HUES48 (cell line): ENCODE results near the gene ARHGEF4.

Source experiments
- H3K27ac ChIP-seq: one replicate; pipeline ENCODE4 v1.7.0; 2013; ENCODE audit warnings: low read depth, low read length, inconsistent platforms
- H3K27me3 ChIP-seq: 2 replicates; pipeline ENCODE4 v1.6.1; 2013; ENCODE audit warnings: mild to moderate bottlenecking, low read length; ENCODE audit not compliant: control insufficient read depth, insufficient read depth
- H3K36me3 ChIP-seq: 2 replicates; pipeline ENCODE4 v1.6.1; 2013; ENCODE audit warnings: low read length; ENCODE audit not compliant: control insufficient read depth, insufficient read depth
- H3K4me1 ChIP-seq: 2 replicates; pipeline ENCODE4 v1.6.1; 2013; ENCODE audit warnings: mild to moderate bottlenecking, low read length; ENCODE audit not compliant: control insufficient read depth, insufficient read depth
- H3K4me3 ChIP-seq: 2 replicates; pipeline ENCODE4 v1.5.1; 2013; ENCODE audit warnings: mild to moderate bottlenecking, low read depth, low read length
- H3K9ac ChIP-seq: 2 replicates; pipeline ENCODE4 v1.6.1; 2013; ENCODE audit warnings: mild to moderate bottlenecking, low read depth, low read length, moderate library complexity
- H3K9me3 ChIP-seq: 2 replicates; pipeline ENCODE4 v1.6.1; 2013; ENCODE audit warnings: low read length; ENCODE audit not compliant: control insufficient read depth, insufficient read depth

Gene ARHGEF4

DNA sequence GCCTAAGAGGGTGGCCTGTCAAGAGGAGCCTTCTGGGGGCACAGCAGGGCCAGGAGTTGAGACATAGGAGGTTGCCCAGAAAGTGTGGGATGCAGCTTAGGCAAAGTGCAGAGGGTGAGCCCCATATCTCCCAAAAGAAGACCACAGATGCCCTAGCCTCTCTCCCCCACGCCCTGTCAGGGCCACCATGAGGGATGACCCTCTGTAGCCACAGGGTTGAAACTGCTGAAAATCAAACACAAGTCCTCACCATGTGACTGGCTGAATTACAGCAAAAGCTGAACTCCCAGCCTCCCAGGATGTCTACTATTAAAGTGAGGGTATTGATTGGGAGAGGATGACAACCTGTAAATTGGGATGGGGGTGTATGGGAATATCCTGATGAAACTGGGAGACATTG lies 37.4 kb upstream of the ARHGEF4 start:
- no peak overlapping the region for H3K4me3 ChIP-seq
- no peaks in the 10 kb centered on the region for H3K36me3 ChIP-seq
- no peaks in the 10 kb centered on the region for H3K9me3 ChIP-seq
- peaks cover 21% of the 10 kb centered on the region for H3K27me3 ChIP-seq
- H3K4me1 ChIP-seq = peaks cover 11% of the 10 kb centered on the region
- no peak overlapping the region for H3K9ac ChIP-seq
- no peak overlapping the region for H3K27ac ChIP-seq

DNA sequence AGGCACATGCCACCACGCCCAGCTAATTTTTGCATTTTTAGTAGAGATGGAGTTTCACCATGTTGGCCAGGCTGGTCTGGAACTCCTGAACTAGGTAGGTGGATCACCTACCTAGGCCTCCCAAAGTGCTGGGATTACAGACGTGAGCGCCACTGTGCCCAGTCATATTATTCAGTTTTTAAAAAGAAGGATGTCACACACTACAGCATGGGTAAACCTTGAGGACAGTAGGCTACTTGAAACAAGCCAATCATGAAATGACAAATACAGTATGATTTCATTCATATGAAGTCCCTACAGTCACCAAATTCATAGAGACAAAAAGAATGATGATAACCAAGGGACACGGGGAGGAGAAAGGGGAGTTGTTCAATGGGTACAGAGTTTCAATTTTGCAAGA lies 31.1 kb upstream of the ARHGEF4 start:
- Histone ChIP-seq H3K27me3 (no peaks in the 10 kb centered on the region), H3K4me3 (no peak overlapping the region), H3K36me3 (no peaks in the 10 kb centered on the region), H3K27ac (no peak overlapping the region), H3K9ac (no peak overlapping the region), H3K4me1 (no peaks in the 10 kb centered on the region), H3K9me3 (no peaks in the 10 kb centered on the region)

DNA sequence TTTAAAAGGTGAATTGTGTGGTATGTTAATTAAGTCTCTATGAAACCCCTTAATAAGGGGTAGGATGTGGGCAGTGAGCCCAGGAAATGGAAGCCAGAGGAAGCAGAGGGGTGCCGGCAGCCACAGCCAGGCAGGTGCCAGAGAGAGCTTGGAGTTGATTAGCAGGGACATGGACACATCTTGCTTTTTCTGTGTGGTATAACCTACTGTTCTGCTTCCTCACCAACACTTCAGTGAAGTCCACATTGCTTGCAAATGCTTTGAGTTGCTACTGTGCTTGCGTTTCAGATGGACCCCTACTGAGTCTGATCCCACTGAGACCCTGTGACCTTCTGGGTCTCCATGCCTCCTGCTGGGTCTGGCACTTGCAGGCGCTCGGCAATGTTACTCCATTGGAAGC lies 30.3 kb upstream of the ARHGEF4 start:
- Histone ChIP-seq H3K9ac (no peak overlapping the region), H3K4me1 (no peaks in the 10 kb centered on the region), H3K27me3 (no peaks in the 10 kb centered on the region)

DNA sequence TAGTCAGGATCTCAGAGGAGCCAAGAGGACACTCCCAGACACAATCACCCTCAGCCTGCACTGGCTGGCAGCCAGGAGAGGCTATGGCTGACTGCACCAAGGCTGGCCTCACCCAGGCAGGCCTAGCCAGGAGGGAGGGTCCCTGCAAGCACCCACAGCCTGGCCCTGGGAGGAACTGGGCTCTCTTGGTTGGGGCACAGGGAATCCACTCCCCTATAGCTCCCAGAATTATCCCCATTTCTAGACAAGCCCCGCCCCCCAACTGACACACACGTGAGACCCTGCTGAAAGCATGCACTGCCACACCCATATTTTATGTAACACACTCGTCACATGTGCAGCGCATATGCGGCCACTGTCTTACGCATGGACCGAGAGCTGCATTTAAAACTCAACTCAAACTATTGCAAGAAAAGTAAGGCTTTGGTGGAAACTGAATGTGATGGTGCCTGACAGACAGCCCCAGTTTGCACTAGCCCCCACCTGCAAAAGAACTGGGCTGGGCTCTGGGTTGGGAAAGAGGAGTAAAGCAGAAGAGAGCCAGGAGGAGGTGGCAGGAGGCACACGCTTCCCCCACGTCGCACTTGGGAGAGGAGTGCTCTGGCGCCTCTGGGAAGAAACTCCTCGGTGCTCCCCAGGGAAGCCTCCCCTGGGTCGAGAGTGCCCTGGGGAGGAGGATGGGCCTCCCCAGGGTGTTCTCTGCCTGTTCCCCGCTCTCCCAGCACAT lies 28.9 kb upstream of the ARHGEF4 start:
- no peak overlapping the region for H3K27ac ChIP-seq
- no peaks in the 10 kb centered on the region for H3K9me3 ChIP-seq
- no peaks in the 10 kb centered on the region for H3K36me3 ChIP-seq
- H3K9ac ChIP-seq = no peak overlapping the region
- H3K27me3 ChIP-seq = no peaks in the 10 kb centered on the region
- no peak overlapping the region for H3K4me3 ChIP-seq
- H3K4me1 ChIP-seq = no peaks in the 10 kb centered on the region

More for the DNA sequence above, 30.3 kb upstream of the ARHGEF4 start:
- Histone ChIP-seq H3K9me3 (no peaks in the 10 kb centered on the region), H3K27ac (no peak overlapping the region), H3K36me3 (no peaks in the 10 kb centered on the region), H3K4me3 (no peak overlapping the region)

DNA sequence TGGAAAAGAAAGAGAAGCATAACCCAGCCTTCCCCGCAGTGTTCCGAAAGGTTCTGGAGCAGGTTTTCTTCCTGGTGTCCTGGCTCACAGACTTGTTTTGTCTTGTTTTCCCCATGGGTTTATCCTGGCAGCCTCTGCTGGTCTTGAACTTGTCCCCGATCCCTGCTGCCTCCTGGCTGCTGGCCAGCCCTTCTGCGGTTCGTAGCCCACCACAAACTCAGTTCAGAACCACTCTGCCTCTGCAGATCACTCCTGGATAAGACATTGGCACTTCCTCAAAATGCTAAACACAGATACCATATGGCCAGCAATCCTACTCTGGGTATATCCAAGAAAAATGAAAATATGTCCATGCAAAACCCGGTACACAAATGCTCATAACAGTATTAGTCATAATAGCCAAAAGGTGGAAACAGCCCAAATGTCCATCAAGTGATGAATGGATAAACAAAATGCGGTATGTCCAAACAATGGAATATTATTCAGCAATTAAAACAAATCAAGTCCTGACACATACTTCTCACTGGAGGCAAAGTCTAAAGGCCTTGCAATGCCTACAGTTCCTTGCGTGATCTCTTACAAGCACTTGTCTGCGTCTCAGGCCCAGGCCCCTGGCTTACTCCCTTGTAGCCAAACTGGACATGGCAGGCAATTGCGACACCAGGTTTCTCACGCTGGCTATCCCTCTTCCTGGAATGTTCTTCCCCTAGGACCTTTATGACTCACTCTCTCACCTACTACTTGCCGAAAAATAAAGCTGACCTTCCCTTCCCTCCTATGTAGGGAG lies 28.0 kb upstream of the ARHGEF4 start:
- no peak overlapping the region for H3K9ac ChIP-seq
- H3K27me3 ChIP-seq = no peaks in the 10 kb centered on the region
- no peaks in the 10 kb centered on the region for H3K4me1 ChIP-seq
- H3K27ac ChIP-seq = no peak overlapping the region
- H3K36me3 ChIP-seq = no peaks in the 10 kb centered on the region
- H3K4me3 ChIP-seq = no peak overlapping the region
- H3K9me3 ChIP-seq = no peaks in the 10 kb centered on the region

DNA sequence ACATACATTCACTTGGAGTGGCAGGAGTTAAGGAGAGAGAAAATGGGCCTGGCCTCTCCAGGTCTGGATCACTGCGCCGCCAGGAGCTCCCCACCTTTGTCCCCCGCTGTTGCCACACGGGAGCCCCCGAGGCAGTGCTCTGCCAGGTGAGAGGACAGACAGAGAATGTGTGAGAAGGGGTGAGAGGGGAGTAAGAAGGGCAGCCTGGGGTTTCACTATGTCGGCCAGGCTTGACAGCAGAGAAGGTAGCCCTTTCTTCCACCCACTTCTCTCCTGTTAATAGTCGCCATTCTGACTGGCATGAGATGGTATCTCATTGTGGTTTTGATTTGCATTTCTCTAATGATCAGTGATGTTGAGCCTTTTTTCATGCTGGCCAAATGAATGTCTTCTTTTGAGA lies 26.2 kb upstream of the ARHGEF4 start:
- Histone ChIP-seq H3K27me3 (no peaks in the 10 kb centered on the region), H3K9me3 (no peaks in the 10 kb centered on the region), H3K4me1 (no peaks in the 10 kb centered on the region), H3K27ac (no peak overlapping the region), H3K36me3 (no peaks in the 10 kb centered on the region), H3K4me3 (no peak overlapping the region), H3K9ac (no peak overlapping the region)

DNA sequence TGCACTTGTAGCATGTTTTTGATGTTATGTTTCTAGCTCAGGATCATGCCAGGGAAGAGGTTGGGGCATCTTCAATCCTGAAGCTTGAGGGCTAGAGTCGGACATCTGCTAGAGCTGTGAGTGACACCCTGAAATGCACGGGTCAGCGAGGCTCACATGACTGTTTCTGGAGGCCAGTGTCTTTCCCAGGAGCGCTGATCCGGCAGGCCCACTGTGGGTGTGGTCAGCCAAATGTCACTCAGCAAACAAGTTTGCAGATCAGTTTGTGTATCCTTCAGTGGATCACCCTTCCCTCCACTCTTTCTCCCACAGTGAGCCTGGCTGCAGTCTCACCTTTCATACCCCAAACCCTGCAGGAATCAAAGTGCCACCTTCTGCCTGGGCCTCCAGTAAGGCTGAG lies 23.0 kb upstream of the ARHGEF4 start:
- Histone ChIP-seq H3K36me3 (no peaks in the 10 kb centered on the region), H3K4me3 (no peak overlapping the region), H3K9ac (no peak overlapping the region), H3K9me3 (no peaks in the 10 kb centered on the region), H3K27me3 (no peaks in the 10 kb centered on the region), H3K27ac (no peak overlapping the region), H3K4me1 (no peaks in the 10 kb centered on the region)

DNA sequence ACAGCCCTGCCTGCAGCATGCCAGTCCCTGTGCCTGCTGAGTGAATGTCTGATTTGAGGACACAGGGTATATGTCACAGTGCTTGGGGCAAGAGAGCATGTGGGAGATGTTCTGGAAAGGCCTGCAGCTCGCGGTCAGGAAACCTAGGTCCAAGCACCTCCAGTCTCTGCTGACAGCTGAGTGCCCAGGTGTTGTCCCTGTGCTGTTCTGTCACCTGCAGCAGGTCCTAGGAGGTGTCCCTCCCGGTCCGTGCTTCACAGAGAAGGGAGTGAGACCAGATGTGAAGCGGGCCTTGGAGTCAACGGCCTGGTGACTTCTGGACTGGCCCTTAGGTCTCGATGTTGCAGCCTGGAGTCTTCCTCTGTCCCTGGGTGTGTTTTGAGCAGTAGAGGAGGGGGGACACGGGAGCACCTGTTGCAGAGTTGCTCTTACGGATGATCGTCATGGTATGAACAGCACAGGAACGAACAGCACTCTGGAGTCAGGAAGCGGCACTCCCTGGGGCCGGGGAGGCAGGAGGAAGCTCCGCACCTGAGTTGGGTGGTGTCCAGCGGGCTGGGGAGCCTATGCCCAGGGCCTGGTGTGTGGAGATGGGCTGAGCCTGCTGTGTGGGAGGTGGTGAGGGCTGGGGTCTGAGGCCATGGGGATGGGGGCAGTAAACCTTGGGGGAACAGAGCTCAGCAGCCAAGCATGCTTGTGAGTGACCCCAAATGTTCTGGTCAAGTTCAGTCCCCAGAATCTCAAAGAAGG lies 21.6 kb upstream of the ARHGEF4 start:
- Histone ChIP-seq H3K9ac (no peak overlapping the region), H3K27me3 (no peaks in the 10 kb centered on the region), H3K4me1 (peaks cover 7% of the 10 kb centered on the region), H3K9me3 (no peaks in the 10 kb centered on the region), H3K4me3 (no peak overlapping the region), H3K27ac (no peak overlapping the region), H3K36me3 (no peaks in the 10 kb centered on the region)

DNA sequence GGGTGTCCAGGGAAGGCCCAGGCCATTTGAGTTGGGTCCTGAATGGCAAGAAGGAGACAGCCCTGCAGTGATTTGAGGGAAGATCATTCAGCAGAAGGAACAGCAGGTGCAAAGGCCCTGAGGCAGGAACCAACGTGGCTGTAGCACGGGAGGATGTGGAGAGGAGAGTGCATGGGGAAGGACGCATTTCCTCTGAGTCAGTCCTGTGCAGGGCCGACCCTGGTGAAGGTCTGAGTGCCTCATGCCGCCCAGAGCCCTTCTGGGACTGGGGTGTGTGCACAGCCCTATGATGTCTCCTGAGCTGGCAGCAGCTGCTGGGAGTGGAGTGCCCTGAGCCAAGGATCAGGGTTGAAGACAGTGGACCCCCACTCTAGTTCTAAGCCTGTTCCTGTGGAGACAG lies 17.9 kb upstream of the ARHGEF4 start:
- Histone ChIP-seq H3K9ac (no peak overlapping the region), H3K4me1 (peaks cover 11% of the 10 kb centered on the region), H3K4me3 (no peak overlapping the region), H3K27ac (no peak overlapping the region), H3K36me3 (no peaks in the 10 kb centered on the region), H3K27me3 (no peaks in the 10 kb centered on the region), H3K9me3 (no peaks in the 10 kb centered on the region)

DNA sequence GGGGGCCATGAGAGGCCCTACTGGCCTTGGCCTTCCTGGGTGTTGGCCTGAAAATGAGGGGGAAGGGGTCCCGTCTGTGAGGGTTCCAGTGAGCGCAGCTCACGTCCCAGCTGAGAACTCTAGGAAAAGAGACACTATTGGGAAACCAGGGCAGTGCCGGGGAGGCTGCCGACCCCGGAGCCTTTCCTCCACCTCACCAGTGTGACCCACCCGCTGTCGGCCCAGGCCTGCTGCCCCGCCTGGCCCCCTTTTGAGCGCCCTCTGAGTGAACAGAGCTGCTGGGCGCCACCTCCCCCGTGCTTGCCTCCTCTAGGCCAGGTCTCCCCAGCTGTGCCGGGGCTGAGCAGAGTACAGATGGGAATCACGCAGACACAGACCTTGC lies 17.5 kb upstream of the ARHGEF4 start:
- no peak overlapping the region for H3K9ac ChIP-seq
- no peak overlapping the region for H3K27ac ChIP-seq
- H3K27me3 ChIP-seq = no peaks in the 10 kb centered on the region
- no peaks in the 10 kb centered on the region for H3K36me3 ChIP-seq
- H3K4me1 ChIP-seq = peaks cover 12% of the 10 kb centered on the region
- H3K4me3 ChIP-seq = no peak overlapping the region
- H3K9me3 ChIP-seq = no peaks in the 10 kb centered on the region
